GF-D8 (cell line): ENCODE data around the gene TP53TG3E.
"Not testable (repeated sequence)": the region's sequence is repeated elsewhere in the genome, so short reads cannot be mapped to it uniquely, and the experiment has no call there.

Source experiments
- DNase-seq: peaks from one replicate; lab custom pipeline; 2025; lab: John Stamatoyannopoulos, UW

The TP53TG3E gene

GRCh38 chr16:33304006-33304405 lies at the start of gene TP53TG3E:
TSS of gene TP53TG3E (plus strand) at chr16:33304306. CDS start at chr16:33304374, 68 bp downstream.
- DNase-seq, result not testable (repeated sequence)

- not testable (repeated sequence) for DNase-seq
Observed at GRCh38 chr16:33336226-33337012, 32.3 kb downstream of the TP53TG3E start.

- DNase-seq, result not testable (repeated sequence)
Observed at GRCh38 chr16:33337627-33338542, 33.8 kb downstream of the TP53TG3E start.

GRCh38 chr16:33338543-33338951 lies 34.4 kb downstream of the TP53TG3E start:
- DNase-seq, result not testable (repeated sequence)

GRCh38 chr16:33339093-33340061 lies 35.3 kb downstream of the TP53TG3E start:
- DNase-seq, result not testable (repeated sequence)
